Fibroblast of lung (primary cell): ENCODE results near the gene MS4A18. TPM values are rescaled to one million over a fixed set of nuclear protein-coding genes. Genes with fewer than 3 reads are reported as not detected.

Source experiments
- DNase-seq, 2 donors: peaks; one replicate each; pipeline versions ENCODE4 v3.0.0 to v3.0.0-alpha.2; 2010; ENCODE audit warnings: low read depth in 2 of 2
- H2AFZ ChIP-seq: 2 replicates; pipeline ENCODE4 v1.5.1; 2012; ENCODE audit warnings: low read length, control low read depth, inconsistent platforms
- H3K27ac ChIP-seq: 2 replicates; pipeline ENCODE4 v1.5.1; 2011; ENCODE audit warnings: low read length, control low read depth; ENCODE audit not compliant: insufficient read depth
- H3K27me3 ChIP-seq: 2 replicates; pipeline ENCODE4 v1.5.1; 2011; ENCODE audit warnings: mild to moderate bottlenecking, low read length; ENCODE audit not compliant: control insufficient read depth, insufficient read depth
- H3K36me3 ChIP-seq: 2 replicates; pipeline ENCODE4 v1.5.1; 2011; ENCODE audit warnings: low read length; ENCODE audit not compliant: control insufficient read depth, insufficient read depth
- H3K4me1 ChIP-seq: 2 replicates; pipeline ENCODE4 v1.5.1; 2011; ENCODE audit warnings: low read length; ENCODE audit not compliant: control insufficient read depth, insufficient read depth; ENCODE audit errors: extremely low read depth
- H3K4me2 ChIP-seq: 2 replicates; pipeline ENCODE4 v1.5.1; 2011; ENCODE audit warnings: low read length, control low read depth; ENCODE audit not compliant: insufficient read depth; ENCODE audit errors: extremely low read depth
- H3K4me3 ChIP-seq, 4 experiments: fragments of 200-600 bp in 1 of 4; sonication (generic) in 1 of 4; replicated peaks in 1 of 4; 2 replicates each; pipeline ENCODE4 v1.5.1; 2011 to 2016; ENCODE audit warnings: low read length in 4 of 4, low read depth in 3 of 4, mild to moderate bottlenecking in 3 of 4, control low read depth in 2 of 4, inconsistent platforms in 1 of 4, mixed read lengths in 1 of 4; ENCODE audit not compliant: insufficient read depth in 1 of 4; ENCODE audit errors: control extremely low read depth in 1 of 4
- H3K79me2 ChIP-seq: 2 replicates; pipeline ENCODE4 v1.5.1; 2012; ENCODE audit warnings: mild to moderate bottlenecking, low read length, inconsistent platforms; ENCODE audit not compliant: control insufficient read depth, insufficient read depth
- H3K9ac ChIP-seq: 2 replicates; pipeline ENCODE4 v1.5.1; 2011; ENCODE audit warnings: mild to moderate bottlenecking, low read length, control low read depth; ENCODE audit not compliant: insufficient read depth
- H3K9me3 ChIP-seq: 2 replicates; pipeline ENCODE4 v1.5.1; 2012; ENCODE audit warnings: low read depth, low read length; ENCODE audit not compliant: control insufficient read depth, insufficient read depth
- H4K20me1 ChIP-seq: 2 replicates; pipeline ENCODE4 v1.5.1; 2011; ENCODE audit warnings: low read length; ENCODE audit not compliant: control insufficient read depth, insufficient read depth; ENCODE audit errors: extremely low read depth
- EZH2 ChIP-seq: IDR thresholded peaks from 2 replicates; pipeline ENCODE4 v1.5.1; 2012; ENCODE audit warnings: low read length, control low read depth, mild to moderate bottlenecking; ENCODE audit errors: missing control alignments
- polyA plus RNA-seq, 2 donors: library from polyadenylated mRNA; depleted of rRNA in 1 of 2; stranded (reverse) in 1 of 2; unstranded in 1 of 2; fragments of >200 nt; gene quantifications; 2 replicates each; pipeline ENCODE4 v1.2.1, GENCODE V29; 2011 to 2012; ENCODE audit warnings: missing spikeins in 1 of 2
- total RNA-seq: library from RNA; depleted of rRNA; stranded (reverse); fragments of >200 nt; gene quantifications from 2 replicates; pipeline ENCODE4 v1.2.1, GENCODE V29; 2014
- TF ChIP-seq, protein P1 (sequence below), 2 donors: IDR thresholded peaks in 1 of 2; conservative IDR thresholded peaks in 1 of 2; 1 replicate in 1 of 2; 2 replicates in 1 of 2; pipeline ENCODE4 v1.5.1; 2011 to 2012; ENCODE audit warnings: low read length in 2 of 2, control low read depth in 1 of 2, inconsistent platforms in 1 of 2, low read depth in 1 of 2, mild to moderate bottlenecking in 1 of 2

The MS4A18 gene
- total and polyA plus RNA-seq, 2 donors (not counting 1 experiment from before 2014, with no cell fraction given), result not detected

- no peak overlapping the region for H2AFZ ChIP-seq
- no peak overlapping the region for H3K4me2 ChIP-seq
- peaks cover 5% of the 10 kb centered on the region for H3K4me1 ChIP-seq
- H3K27me3 ChIP-seq, result peaks cover 9% of the 10 kb centered on the region
- no peak overlapping the region for H3K27ac ChIP-seq
- H3K36me3 ChIP-seq, result no peaks in the 10 kb centered on the region
- H3K79me2 ChIP-seq, result no peaks in the 10 kb centered on the region
- H3K4me3 ChIP-seq, result no peak overlapping the region
- TF ChIP-seq EZH2, result no peak
- TF ChIP-seq, protein P1, sequence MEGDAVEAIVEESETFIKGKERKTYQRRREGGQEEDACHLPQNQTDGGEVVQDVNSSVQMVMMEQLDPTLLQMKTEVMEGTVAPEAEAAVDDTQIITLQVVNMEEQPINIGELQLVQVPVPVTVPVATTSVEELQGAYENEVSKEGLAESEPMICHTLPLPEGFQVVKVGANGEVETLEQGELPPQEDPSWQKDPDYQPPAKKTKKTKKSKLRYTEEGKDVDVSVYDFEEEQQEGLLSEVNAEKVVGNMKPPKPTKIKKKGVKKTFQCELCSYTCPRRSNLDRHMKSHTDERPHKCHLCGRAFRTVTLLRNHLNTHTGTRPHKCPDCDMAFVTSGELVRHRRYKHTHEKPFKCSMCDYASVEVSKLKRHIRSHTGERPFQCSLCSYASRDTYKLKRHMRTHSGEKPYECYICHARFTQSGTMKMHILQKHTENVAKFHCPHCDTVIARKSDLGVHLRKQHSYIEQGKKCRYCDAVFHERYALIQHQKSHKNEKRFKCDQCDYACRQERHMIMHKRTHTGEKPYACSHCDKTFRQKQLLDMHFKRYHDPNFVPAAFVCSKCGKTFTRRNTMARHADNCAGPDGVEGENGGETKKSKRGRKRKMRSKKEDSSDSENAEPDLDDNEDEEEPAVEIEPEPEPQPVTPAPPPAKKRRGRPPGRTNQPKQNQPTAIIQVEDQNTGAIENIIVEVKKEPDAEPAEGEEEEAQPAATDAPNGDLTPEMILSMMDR (conservative IDR thresholded peaks at IDR 0.05 in 1 of 2, IDR thresholded peaks at IDR 0.05 in 1 of 2; ENCODE audit: low read depth in 1 of 2, low read length in 2 of 2), result no peak
- no peaks in the 10 kb centered on the region for H3K9me3 ChIP-seq
- no peak for DNase-seq
- no peaks in the 10 kb centered on the region for H4K20me1 ChIP-seq
- no peak overlapping the region for H3K9ac ChIP-seq
Measured at GRCh38 chr11:60780065-60780464, 55.5 kb downstream of the MS4A18 start.

DNA sequence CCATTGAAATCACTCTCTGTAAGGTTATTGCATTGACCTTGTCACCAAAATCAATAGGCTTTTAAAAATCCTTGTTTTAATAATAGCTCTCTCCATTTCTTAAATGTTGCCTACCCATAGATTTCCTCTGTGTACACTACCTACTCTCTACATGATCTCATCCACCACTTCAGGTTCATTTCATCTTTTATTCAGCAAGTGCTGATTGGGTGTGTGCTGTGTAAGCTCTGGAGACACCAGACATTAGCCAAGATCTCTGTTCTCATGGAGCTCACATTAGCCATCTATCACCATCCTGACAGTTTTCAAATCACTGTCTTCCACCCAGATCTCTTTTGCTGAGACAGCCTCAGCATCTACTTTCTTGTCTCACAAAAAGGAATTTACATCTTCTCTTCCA, 56.3 kb downstream of the MS4A18 start:
- Histone ChIP-seq H3K27me3 (peaks cover 9% of the 10 kb centered on the region), H2AFZ (no peak overlapping the region), H3K4me3 (no peak overlapping the region), H3K9me3 (no peaks in the 10 kb centered on the region), H3K9ac (no peak overlapping the region), H3K79me2 (no peaks in the 10 kb centered on the region), H3K4me2 (no peak overlapping the region), H3K27ac (no peak overlapping the region), H3K36me3 (no peaks in the 10 kb centered on the region), H3K4me1 (peaks cover 2% of the 10 kb centered on the region), H4K20me1 (no peaks in the 10 kb centered on the region)
- no peak for DNase-seq
- TF ChIP-seq EZH2, result no peak
- TF ChIP-seq, protein P1 (conservative IDR thresholded peaks at IDR 0.05 in 1 of 2, IDR thresholded peaks at IDR 0.05 in 1 of 2; ENCODE audit: low read depth in 1 of 2, low read length in 2 of 2), result no peak

GRCh38 chr11:60781286-60781980, 56.9 kb downstream of the MS4A18 start:
- DNase-seq, result no peak
- Histone ChIP-seq H3K9me3 (no peaks in the 10 kb centered on the region), H3K4me2 (no peak overlapping the region), H3K9ac (no peak overlapping the region), H3K36me3 (no peaks in the 10 kb centered on the region), H2AFZ (no peak overlapping the region), H3K4me1 (peaks cover 2% of the 10 kb centered on the region), H3K79me2 (no peaks in the 10 kb centered on the region), H3K27me3 (peaks cover 9% of the 10 kb centered on the region), H4K20me1 (no peaks in the 10 kb centered on the region), H3K27ac (no peak overlapping the region), H3K4me3 (no peak overlapping the region)
- no peak for TF ChIP-seq EZH2
- TF ChIP-seq, protein P1 (conservative IDR thresholded peaks at IDR 0.05 in 1 of 2, IDR thresholded peaks at IDR 0.05 in 1 of 2; ENCODE audit: low read depth in 1 of 2, low read length in 2 of 2), result no peak
